Erythroblast (primary cell): ENCODE results near the gene TOR4A.

ENCODE experiments used
- GATA1 ChIP-seq: IDR thresholded peaks from 2 replicates; pipeline ENCODE4 v1.6.1; 2011; ENCODE audit warnings: low read depth, mild to moderate bottlenecking, control low read depth, low read length, moderate library complexity
- POLR2A ChIP-seq: IDR thresholded peaks from 2 replicates; pipeline ENCODE4 v1.6.1; 2011; ENCODE audit warnings: mild to moderate bottlenecking, low read length

- TF ChIP-seq POLR2A (no peak), GATA1 (no peak)
Measured at GRCh38 chr9:137253717-137254623, 23.6 kb upstream of the TOR4A start.
